CD4-positive, alpha-beta T cell treated with Interleukin-6 for 4 hours (primary cell): ENCODE results near the gene NOL3.
A peak's percentile ranks its signal among the peaks of the same experiment; 100 is the strongest.

Experiments used
- DNase-seq: peaks from one replicate; pipeline ENCODE4 v3.0.0-alpha.2; 2020; ENCODE audit warnings: mixed read lengths

NOL3 gene

GRCh38 chr16:67155295-67156142 is 14.8 kb upstream of the NOL3 start:
- peak; percentile 82 for DNase-seq

GRCh38 chr16:67156143-67156844 is 14.0 kb upstream of the NOL3 start:
- no peak for DNase-seq

GRCh38 chr16:67157106-67157748 is 13.1 kb upstream of the NOL3 start:
- no peak for DNase-seq

- DNase-seq, result peak; percentile 24
Observed at GRCh38 chr16:67157892-67158635, 12.3 kb upstream of the NOL3 start.

DNA sequence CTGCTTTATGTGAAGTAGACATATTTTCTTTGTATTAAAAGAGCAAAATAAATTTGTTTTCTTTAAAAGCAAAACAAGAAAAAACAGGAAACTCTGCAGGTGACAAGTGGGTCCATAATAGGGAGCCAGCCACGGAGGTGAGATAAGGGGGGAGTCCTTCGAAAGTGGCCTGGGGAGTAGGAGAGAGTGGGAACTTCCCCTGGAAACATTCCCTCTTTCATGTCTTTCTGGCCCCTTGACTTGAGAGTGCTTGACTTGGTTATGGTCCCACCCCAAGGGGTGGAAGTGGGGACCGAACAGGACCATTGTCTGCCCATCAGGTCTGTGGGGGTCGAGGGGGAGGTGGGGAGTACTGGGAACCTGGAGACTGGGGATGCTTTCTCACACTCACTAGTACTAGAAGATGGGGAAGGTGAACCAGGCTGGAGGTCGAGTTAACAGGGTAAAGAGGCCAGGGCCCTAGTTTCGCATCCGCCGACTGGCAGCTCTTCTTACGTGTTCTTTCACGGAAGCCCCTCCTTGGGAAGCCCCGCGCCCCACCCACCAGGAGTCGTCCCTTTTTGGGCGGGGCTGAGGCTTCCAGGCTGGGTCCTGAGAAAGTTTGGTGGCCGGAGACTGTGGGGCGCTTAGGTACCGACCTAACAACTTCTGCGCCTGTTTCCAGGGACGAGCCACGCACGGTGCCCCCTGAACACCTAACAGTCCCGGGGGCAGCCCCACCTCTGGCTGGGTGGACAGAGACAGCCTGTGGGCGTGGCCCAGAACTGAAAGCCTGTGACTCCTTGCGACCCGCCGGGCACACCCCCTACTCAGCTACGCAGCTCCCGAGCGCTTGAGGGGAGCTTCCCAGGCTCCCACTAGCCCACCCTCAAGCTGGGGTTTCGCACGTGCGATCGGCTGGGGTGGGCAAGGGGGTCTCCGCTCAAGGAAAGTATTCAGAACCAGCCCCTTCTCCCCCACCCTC is 11.4 kb upstream of the NOL3 start:
- peak; percentile 85 for DNase-seq

GRCh38 chr16:67161595-67162058 is 8.7 kb upstream of the NOL3 start:
- no peak for DNase-seq

GRCh38 chr16:67162506-67163163 is 7.7 kb upstream of the NOL3 start:
- no peak for DNase-seq

- peak; percentile 48 for DNase-seq
Observed at GRCh38 chr16:67163164-67163998, 7.0 kb upstream of the NOL3 start.

DNA sequence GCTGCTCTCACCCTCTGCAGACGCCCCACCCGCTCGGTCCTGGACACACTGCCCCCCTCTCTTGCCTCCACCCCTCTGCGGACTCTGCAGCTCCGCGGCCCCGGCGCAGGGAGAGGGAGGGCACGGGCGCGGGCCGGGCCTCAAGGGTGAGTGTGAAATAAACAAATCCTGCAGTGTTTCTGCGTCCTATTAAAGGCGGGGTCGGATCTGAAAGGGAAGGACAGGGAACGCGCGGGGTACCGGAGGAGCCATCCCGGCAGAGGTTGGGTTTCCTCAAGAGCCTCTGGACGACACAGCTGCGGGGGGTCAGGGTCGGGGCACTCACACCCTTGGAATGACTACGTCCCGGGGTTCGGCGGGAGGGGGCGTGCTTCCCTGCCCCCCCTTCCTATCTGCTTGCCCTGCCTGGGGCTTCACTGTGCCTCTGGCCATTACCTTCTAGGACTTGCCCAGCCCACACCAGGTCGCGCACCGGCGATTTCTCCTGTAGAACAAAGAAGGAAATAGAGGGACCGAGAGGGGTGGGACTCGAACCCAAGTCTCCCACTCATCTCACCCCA is 6.3 kb upstream of the NOL3 start:
- no peak for DNase-seq

- DNase-seq, result no peak
Observed at GRCh38 chr16:67164599-67165061, 5.7 kb upstream of the NOL3 start, which contains the start of gene HSF4. Gene HSF4, plus strand, starts transcription at chr16:67164745. Its CDS starts 67 bp downstream, at chr16:67164812.

DNA sequence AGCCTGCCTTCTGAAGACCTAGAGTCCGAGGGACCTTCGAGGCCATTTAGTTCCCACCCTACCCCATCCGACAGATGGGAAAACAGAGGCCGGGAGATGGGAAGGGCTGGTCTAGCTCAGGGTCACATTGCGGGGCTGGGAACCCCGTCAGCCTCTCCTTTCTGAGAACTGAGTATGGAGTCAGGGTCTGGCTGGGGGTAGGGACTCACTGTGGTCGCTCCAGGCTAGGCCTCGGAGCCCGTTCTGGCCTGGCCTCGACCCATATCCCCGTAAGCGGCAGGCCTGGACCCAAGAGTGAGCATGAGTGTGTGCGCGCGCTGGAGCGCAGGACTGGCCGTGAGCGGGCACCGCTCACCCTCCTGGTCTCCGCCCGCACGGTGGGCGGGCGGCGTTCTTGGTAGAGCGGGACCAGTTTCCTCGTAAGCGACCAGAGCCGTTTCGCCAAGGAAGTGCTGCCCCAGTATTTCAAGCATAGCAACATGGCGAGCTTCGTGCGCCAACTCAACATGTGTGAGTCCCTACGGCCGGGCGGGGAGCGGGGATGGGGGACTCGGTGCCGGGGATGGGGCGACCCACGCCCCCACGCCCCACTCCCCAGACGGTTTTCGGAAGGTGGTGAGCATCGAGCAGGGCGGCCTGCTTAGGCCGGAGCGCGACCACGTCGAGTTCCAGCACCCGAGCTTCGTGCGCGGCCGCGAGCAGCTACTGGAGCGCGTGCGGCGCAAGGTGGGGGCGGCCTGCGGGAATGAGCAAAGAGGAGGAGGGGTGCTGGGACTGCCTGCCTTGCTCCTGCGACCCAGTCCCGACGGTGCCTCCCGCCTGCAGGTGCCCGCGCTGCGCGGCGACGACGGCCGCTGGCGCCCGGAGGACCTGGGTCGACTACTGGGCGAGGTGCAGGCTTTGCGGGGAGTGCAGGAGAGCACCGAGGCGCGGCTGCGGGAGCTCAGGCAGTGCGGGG is 4.9 kb upstream of the NOL3 start:
- DNase-seq, result no peak

- no peak for DNase-seq
Observed at GRCh38 chr16:67166110-67166547, 4.2 kb upstream of the NOL3 start.

- no peak for DNase-seq
Observed at GRCh38 chr16:67166598-67167168, 3.7 kb upstream of the NOL3 start.

GRCh38 chr16:67167588-67167987 is 2.8 kb upstream of the NOL3 start:
- no peak for DNase-seq

DNA sequence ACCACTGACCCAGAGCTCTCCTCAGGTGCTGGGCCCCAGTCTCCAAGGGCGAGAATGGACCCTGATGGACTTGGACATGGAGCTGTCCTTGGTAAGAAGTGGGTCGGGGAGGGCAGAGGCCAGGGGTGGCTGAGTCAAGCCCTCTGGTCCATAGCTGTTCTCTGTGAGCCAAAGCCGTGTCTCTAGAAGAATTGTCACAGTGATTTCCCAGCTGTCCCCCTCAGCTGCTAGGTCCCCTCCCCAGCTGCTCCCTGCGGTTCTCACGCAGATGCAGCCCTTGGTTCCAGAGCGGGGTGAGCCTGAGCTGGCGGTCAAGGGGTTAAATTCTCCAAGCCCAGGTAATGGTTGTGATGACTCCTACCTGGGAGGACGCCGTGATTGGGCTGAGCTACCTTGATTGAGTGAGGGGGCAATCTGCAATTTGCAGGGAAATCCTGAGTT is 1.3 kb upstream of the NOL3 start:
- DNase-seq, result no peak

DNA sequence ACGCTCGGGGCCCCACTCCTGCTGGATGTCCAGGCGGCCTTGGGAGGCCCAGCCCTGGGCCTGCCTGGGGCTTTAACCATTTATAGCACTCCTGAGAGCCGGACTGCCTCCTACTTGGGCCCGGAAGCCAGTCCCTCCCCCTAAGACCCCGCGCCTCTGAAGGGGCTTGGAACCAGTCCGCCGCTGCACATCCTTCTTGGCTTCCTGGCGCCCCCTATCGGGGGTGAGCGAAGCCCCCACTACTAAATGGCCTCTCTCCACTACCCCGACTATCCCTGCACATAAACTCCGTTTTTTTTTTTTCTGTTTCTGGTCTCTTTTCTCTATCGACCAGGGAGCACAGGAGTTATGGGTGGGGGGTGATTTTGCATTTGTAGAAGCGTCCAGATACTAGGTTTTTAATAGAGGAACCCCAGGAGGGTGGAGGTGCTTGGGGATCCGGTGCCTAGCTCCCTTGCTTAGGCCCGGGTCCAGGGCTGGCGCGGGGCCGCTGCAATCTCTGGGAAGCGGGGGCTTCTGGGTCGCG is 633 bp upstream of the NOL3 start:
- DNase-seq, result peak; percentile 58

GRCh38 chr16:67170949-67171649 is 761 bp downstream of the NOL3 start:
- no peak for DNase-seq
